ENCODE measurements around the gene PLAA.

DNA sequence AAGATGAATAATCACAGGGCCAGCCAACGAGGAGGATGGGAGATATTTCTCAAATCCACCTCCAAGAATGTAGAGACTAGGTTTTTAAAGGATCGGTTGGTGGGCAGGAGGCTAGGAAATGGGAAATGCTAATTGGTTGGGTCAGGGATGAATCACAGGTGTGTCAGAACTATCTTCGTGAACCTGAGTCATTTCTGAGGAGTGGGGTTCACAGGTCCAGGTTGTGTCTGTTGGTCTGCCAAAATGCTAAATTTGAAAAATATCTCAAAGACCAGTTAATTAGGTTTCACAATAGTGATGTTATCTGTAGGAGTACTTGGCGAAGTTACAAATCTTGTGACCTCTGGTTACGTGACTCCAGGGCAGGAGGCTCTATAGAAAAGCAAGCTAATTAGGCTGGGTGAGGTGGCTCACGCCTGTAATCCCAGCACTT lies 2.6 kb upstream of the PLAA start:
- TF ChIP-seq ZNF23 (tag by site-specific recombination; IDR thresholded peaks at IDR 0.05; ENCODE audit: borderline replicate concordance): no peak
- TF ChIP-seq YY1 (tag by site-specific recombination; IDR thresholded peaks at IDR 0.05): no peak
- TF ChIP-seq, protein P1, sequence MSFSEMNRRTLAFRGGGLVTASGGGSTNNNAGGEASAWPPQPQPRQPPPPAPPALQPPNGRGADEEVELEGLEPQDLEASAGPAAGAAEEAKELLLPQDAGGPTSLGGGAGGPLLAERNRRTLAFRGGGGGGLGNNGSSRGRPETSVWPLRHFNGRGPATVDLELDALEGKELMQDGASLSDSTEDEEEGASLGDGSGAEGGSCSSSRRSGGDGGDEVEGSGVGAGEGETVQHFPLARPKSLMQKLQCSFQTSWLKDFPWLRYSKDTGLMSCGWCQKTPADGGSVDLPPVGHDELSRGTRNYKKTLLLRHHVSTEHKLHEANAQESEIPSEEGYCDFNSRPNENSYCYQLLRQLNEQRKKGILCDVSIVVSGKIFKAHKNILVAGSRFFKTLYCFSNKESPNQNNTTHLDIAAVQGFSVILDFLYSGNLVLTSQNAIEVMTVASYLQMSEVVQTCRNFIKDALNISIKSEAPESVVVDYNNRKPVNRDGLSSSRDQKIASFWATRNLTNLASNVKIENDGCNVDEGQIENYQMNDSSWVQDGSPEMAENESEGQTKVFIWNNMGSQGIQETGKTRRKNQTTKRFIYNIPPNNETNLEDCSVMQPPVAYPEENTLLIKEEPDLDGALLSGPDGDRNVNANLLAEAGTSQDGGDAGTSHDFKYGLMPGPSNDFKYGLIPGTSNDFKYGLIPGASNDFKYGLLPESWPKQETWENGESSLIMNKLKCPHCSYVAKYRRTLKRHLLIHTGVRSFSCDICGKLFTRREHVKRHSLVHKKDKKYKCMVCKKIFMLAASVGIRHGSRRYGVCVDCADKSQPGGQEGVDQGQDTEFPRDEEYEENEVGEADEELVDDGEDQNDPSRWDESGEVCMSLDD (tag by site-specific recombination; IDR thresholded peaks at IDR 0.05): no peak
- no peak for TF ChIP-seq ZNF174 (tag by site-specific recombination; IDR thresholded peaks at IDR 0.05)
- no peak for TF ChIP-seq MEIS1 (CRISPR knock-in tag; IDR thresholded peaks at IDR 0.05; ENCODE audit: borderline replicate concordance)
- TF ChIP-seq, protein P2, sequence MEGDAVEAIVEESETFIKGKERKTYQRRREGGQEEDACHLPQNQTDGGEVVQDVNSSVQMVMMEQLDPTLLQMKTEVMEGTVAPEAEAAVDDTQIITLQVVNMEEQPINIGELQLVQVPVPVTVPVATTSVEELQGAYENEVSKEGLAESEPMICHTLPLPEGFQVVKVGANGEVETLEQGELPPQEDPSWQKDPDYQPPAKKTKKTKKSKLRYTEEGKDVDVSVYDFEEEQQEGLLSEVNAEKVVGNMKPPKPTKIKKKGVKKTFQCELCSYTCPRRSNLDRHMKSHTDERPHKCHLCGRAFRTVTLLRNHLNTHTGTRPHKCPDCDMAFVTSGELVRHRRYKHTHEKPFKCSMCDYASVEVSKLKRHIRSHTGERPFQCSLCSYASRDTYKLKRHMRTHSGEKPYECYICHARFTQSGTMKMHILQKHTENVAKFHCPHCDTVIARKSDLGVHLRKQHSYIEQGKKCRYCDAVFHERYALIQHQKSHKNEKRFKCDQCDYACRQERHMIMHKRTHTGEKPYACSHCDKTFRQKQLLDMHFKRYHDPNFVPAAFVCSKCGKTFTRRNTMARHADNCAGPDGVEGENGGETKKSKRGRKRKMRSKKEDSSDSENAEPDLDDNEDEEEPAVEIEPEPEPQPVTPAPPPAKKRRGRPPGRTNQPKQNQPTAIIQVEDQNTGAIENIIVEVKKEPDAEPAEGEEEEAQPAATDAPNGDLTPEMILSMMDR (tag by site-specific recombination; IDR thresholded peaks at IDR 0.05): no peak
- TF ChIP-seq OVOL3 (tag by site-specific recombination; IDR thresholded peaks at IDR 0.05): no peak
- no peak for TF ChIP-seq ZBTB21 (tag by site-specific recombination; IDR thresholded peaks at IDR 0.05)
- no peak for TF ChIP-seq ZNF76 (tag by site-specific recombination; IDR thresholded peaks at IDR 0.05; ENCODE audit: borderline replicate concordance, low read depth)
- TF ChIP-seq ZNF404 (tag by site-specific recombination; IDR thresholded peaks at IDR 0.05): no peak
- TF ChIP-seq BCL11A (tag by site-specific recombination; IDR thresholded peaks at IDR 0.05; ENCODE audit: low read depth): no peak
- TF ChIP-seq, protein P3, sequence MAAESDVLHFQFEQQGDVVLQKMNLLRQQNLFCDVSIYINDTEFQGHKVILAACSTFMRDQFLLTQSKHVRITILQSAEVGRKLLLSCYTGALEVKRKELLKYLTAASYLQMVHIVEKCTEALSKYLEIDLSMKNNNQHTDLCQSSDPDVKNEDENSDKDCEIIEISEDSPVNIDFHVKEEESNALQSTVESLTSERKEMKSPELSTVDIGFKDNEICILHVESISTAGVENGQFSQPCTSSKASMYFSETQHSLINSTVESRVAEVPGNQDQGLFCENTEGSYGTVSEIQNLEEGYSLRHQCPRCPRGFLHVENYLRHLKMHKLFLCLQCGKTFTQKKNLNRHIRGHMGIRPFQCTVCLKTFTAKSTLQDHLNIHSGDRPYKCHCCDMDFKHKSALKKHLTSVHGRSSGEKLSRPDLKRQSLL (tag by site-specific recombination; IDR thresholded peaks at IDR 0.05): no peak
